ENCODE measurements around the gene HNRNPR.

Gene HNRNPR

GRCh38 chr1:23368562-23369334, 24.7 kb upstream of the HNRNPR start:
- peak; percentile 94 for DNase-seq

GRCh38 chr1:23367791-23368561, 23.9 kb upstream of the HNRNPR start:
- DNase-seq, result peak; percentile 100

DNA sequence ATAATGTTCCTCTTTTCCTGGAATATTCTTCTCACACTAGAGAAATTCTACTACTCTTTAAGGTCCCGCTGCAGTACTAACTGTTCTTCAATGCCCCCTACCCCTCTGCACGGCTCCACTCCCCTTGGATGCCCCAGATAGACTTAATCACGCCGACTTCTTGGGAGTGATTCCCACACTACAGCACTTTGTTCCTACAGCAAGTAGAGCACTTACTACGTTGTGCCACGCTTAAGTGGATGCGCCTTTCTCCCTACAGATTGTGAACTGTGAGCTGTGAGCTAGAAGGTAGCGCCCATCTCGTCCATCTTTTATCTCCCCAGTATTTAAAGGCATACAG, 23.3 kb upstream of the HNRNPR start:
- DNase-seq, result no peak

GRCh38 chr1:23366598-23366997, 22.5 kb upstream of the HNRNPR start:
- DNase-seq, result no peak

GRCh38 chr1:23366146-23366545, 22.1 kb upstream of the HNRNPR start:
- no peak for DNase-seq

- DNase-seq, result no peak
Measured at GRCh38 chr1:23362218-23362713, 18.2 kb upstream of the HNRNPR start.

GRCh38 chr1:23358310-23358875, 14.3 kb upstream of the HNRNPR start:
- DNase-seq, result no peak

DNA sequence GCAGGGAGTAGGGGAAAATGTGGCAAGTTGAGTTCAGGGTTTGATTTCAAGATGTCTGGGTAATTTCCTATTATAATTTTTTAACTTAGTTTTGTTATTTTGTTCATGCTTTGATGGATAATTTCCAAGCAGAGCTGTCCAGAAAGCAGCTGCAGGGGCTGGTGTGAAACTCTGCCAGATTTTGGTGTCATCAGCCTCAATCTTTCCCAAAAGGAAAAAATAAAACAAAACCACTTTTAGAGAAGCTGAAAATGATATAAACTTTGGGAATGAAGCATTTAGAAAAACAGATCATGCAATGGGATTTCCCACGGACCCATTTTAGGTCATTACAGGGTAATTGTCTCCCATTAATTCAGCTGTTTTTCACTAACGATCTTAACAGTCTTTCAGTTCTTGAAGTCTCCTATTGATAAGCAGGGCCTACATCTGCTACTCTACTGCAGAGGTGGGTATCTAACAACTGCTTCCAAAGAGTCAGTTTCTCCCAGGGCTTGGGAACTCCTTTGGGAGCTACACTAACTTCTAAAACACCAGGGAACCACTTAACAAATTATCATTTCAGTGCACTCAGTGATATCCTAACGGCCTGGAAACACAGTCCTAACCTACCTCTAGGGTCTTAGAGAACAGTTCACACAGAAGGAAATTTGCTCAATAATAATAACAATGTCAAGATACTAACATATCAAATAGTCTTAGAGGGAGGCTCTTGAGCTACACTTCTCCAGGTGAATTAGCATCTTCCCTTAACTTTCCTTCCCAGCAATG, 13.2 kb upstream of the HNRNPR start:
- DNase-seq, result no peak

GRCh38 chr1:23356471-23357137, 12.5 kb upstream of the HNRNPR start:
- no peak for DNase-seq

DNA sequence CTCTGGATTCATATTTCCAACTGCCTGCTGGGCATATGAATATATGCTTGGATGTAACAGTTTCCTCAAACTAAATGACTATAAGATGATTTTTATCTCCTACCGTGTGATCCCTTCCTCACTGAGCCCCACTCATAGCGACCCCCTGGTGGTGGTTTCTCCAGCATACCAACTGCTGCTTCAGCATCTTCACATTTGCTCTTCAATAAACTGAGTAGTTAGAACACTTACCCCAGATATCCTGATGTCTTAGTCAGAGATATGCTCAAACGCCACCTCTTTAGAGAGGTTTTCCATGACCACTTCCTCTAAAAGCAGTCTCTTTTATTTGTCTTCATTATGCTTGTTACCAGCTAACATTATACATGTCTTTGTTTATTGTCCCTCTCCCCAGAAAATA, 10.2 kb upstream of the HNRNPR start:
- DNase-seq, result no peak

DNA sequence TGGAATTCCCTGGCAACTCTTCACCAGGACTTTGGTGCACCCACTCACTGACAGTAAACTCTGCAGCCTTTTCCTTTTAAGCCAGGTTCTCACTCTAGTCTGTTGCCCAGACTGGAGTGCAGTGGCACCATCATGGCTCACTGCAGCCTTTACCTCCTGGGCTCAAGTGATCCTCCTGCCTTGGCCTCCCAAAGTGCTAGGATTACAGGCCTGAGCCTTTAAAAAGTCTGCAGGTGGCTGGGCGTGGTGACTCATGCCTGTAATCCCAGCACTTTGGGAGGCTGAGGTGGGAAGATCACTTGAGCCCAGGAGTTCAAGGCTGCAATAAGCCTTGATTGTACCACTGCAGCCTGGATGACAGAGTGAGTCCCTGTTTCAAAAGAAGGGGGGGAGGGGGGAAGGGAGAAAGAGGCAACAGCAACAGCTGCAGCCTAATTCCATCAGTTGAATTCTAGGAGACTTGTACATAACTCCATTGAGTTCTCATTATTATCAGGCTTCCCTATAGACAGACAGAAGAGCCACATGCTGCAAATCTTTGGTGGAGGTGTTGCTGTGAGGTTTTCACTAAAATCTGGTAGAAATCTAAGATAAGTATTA, 8.1 kb upstream of the HNRNPR start:
- no peak for DNase-seq

DNA sequence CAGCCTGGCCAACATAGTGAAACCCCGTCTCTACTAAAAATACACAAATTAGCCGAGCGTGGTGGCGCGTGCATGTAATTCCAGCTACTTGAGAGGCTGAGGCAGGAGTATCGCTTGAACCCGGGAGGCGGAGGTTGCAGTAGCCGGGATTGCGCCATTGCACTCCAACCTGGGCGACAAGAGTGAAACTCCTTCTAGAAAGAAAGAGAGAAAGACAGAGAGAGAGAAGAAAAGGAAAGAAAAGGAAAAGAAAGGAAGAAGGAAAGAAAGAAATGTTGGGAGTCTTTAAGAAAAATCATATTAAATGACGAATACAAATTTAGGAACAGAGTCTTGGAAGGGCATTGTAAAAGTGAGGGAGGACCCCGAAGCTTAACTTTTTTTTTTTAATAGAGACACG, 1.8 kb upstream of the HNRNPR start:
- no peak for DNase-seq

- peak; percentile 18 for DNase-seq
Measured at GRCh38 chr1:23344987-23345472, 946 bp upstream of the HNRNPR start.

GRCh38 chr1:23343221-23344110, 618 bp downstream of the HNRNPR start:
- peak; percentile 86 for DNase-seq

DNA sequence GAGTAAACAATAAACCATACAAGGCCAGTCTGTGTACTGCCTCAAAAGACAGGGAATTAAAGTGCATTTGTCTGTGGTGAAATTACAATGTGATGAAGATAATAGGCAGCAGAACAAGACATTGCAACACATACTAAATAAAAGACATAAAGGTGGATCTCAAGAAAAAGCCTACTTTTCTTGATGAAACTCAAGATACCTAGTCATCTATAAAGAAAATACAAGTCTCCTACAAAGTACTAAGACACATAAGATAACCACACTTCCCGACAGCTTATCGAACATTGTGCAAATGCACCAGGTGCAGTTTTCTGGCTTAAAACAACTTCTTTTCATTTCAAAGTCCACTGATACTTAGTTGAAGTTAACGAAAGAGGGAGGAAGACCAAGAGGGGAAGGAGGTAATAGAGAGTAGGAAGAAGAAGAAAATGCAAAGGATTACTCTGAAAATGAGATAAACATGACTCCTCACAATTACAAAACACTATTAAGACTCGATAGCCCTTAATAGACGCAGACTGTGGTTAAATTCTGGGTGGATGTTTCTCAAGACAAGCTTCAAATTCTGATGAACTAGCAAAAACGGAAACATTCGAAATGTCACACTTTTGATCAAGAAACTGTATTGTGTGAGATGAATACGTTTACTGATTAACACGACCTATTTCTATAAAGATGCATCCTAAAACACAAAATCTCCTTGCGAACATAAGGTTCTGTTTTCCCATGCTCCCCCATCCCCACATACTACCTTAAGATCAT, 2.0 kb downstream of the HNRNPR start:
- DNase-seq, result peak; percentile 15

- DNase-seq, result no peak
Measured at GRCh38 chr1:23339632-23340031, 4.5 kb downstream of the HNRNPR start.

DNA sequence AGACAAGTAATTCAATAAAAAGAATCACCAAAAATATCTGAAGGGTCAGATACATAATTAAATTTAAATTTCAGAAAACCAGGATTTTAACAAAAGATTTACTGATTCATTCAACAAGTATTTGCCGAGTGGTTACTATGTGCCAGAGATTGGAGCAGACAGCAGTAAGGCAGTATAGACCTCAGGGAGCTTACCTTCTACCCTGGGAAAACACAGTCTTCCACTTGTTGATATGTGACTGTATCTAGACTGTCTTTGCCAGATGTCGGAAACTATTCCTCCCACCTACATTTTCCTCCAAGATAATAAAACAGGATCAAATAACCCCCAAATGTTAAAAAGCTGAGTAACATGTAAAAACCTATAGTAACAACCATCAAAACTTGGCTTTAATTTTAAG, 6.2 kb downstream of the HNRNPR start:
- no peak for DNase-seq

GRCh38 chr1:23331713-23332112, 12.4 kb downstream of the HNRNPR start:
- DNase-seq, result no peak

- DNase-seq, result no peak
Measured at GRCh38 chr1:23330846-23331245, 13.2 kb downstream of the HNRNPR start.

GRCh38 chr1:23325393-23325792, 18.7 kb downstream of the HNRNPR start:
- DNase-seq, result no peak
